HepG2 (cell line): Measurements from ENCODE around the gene ALK. TPM values are rescaled to one million over a fixed set of nuclear protein-coding genes. Genes with fewer than 3 reads are reported as not detected.

ENCODE experiments used
- ATAC-seq: fragments of 200-7000 bp; cut with Tn5 transposase; 3 replicates; pipeline ENCODE4 v1.9.1; 2020; ENCODE audit warnings: mild to moderate bottlenecking, moderate library complexity
- BruUV-seq: library from RNA; stranded (reverse); fragments of 400-500 nt; replicated peaks from 2 replicates; lab custom pipeline; 2021; lab: Mats Ljungman, UMichigan
- CTCF ChIA-PET: fragments of 300-600 bp; formaldehyde crosslinking; extraction: SDS; loops from one replicate; lab custom pipeline; 2021; ENCODE audit warnings: low total read pairs, inconsistent platforms, low intra/inter-chr PET ratio; lab: Yijun Ruan, JAX
- POLR2A ChIA-PET: fragments of 350-600 bp; sonication (Branson Sonifier 250); formaldehyde crosslinking; loops from one replicate; lab custom pipeline; 2020; ENCODE audit warnings: antibody characterized with exemption, inconsistent platforms; lab: Yijun Ruan, JAX
- DNase-seq: peaks from one replicate; pipeline ENCODE4 v3.0.0-alpha.2; 2015; ENCODE audit warnings: low spot score
- FAIRE-seq: peaks from 3 replicates; lab custom pipeline; 2011; peaks lifted over from hg19 to GRCh38; lab: Jason Lieb, UNC
- H2AFZ ChIP-seq: one replicate; pipeline ENCODE4 v1.6.1; 2011; ENCODE audit warnings: low read length, inconsistent platforms
- H3K27ac ChIP-seq: fragments of 300-600 bp; 3 replicates; pipeline ENCODE4 v1.8.0; 2011; ENCODE audit warnings: mixed run types, mild to moderate bottlenecking, mixed read lengths, low read length, inconsistent platforms; ENCODE audit not compliant: insufficient read depth; ENCODE audit errors: extremely low read length
- H3K27me3 ChIP-seq, 2 experiments: fragments of 200-600 bp in 1 of 2; 2 replicates in 1 of 2; 3 replicates in 1 of 2; pipeline versions ENCODE4 v1.6.0 to v1.8.0; 2011; ENCODE audit warnings: low read length in 2 of 2, mild to moderate bottlenecking in 2 of 2, moderate library complexity in 2 of 2, inconsistent platforms in 1 of 2; ENCODE audit not compliant: insufficient read depth in 2 of 2, control insufficient read depth in 1 of 2
- H3K36me3 ChIP-seq, 2 experiments: fragments of 200-600 bp in 1 of 2; replicated peaks in 1 of 2; 2 replicates in 1 of 2; 3 replicates in 1 of 2; pipeline versions ENCODE4 v1.5.1 to v1.8.0; 2011; ENCODE audit warnings: low read length in 2 of 2, inconsistent platforms in 1 of 2; ENCODE audit not compliant: insufficient read depth in 2 of 2, control insufficient read depth in 1 of 2
- H3K4me1 ChIP-seq: 2 replicates; pipeline ENCODE4 v1.5.1; 2012; ENCODE audit warnings: low read length, inconsistent platforms; ENCODE audit not compliant: insufficient read depth
- H3K4me2 ChIP-seq: 2 replicates; pipeline ENCODE4 v1.6.0; 2011; ENCODE audit warnings: low read depth, low read length, inconsistent platforms
- H3K4me3 ChIP-seq, 3 experiments: fragments of 200-600 bp in 1 of 3; sonication (generic), shearing (Covaris generic) in 1 of 3; replicated peaks in 1 of 3; 2 replicates each; pipeline ENCODE4 v1.5.1; 2011 to 2016; ENCODE audit warnings: low read length in 3 of 3, inconsistent platforms in 2 of 3, low read depth in 2 of 3, mild to moderate bottlenecking in 2 of 3, control low read depth in 1 of 3, mixed read lengths in 1 of 3; ENCODE audit not compliant: insufficient read depth in 1 of 3
- H3K79me2 ChIP-seq: one replicate; pipeline ENCODE4 v1.6.1; 2011; ENCODE audit warnings: low read length, inconsistent platforms; ENCODE audit not compliant: insufficient read depth
- H3K9ac ChIP-seq: 2 replicates; pipeline ENCODE4 v1.6.0; 2011; ENCODE audit warnings: mild to moderate bottlenecking, low read depth, low read length, inconsistent platforms; ENCODE audit not compliant: insufficient read depth
- H3K9me3 ChIP-seq: 2 replicates; pipeline ENCODE4 v1.5.1; 2012; ENCODE audit warnings: mild to moderate bottlenecking, low read length
- H4K20me1 ChIP-seq: 2 replicates; pipeline ENCODE4 v1.6.0; 2011; ENCODE audit warnings: inconsistent platforms, mild to moderate bottlenecking, low read length, moderate library complexity; ENCODE audit not compliant: insufficient read depth
- ATM ChIP-seq: fragments of 450-650 bp; IDR thresholded peaks from 2 replicates; pipeline ENCODE4 v1.7.1; 2017; ENCODE audit warnings: mild to moderate bottlenecking, borderline replicate concordance
- FOXK1 ChIP-seq: sonication (generic); formaldehyde crosslinking; IDR thresholded peaks from 2 replicates; pipeline ENCODE4 v1.4.0; 2020; ENCODE audit warnings: low read depth, missing genetic modification reagents, borderline replicate concordance
- NONO ChIP-seq, 2 experiments: fragments of 450-650 bp in 1 of 2; sonication (generic) in 1 of 2; formaldehyde crosslinking in 1 of 2; IDR thresholded peaks in 1 of 2; conservative IDR thresholded peaks in 1 of 2; 2 replicates each; pipeline versions ENCODE4 v1.6.1 to v1.8.0; 2017 to 2022; ENCODE audit warnings: mild to moderate bottlenecking in 1 of 2, missing genetic modification reagents in 1 of 2, moderate library complexity in 1 of 2
- ONECUT2 ChIP-seq: sonication (generic); formaldehyde crosslinking; IDR thresholded peaks from 2 replicates; pipeline ENCODE4 v1.4.0; 2020; ENCODE audit warnings: missing genetic modification reagents
- RAD51 ChIP-seq: fragments of 450-650 bp; IDR thresholded peaks from 2 replicates; pipeline ENCODE4 v1.6.1; 2016; ENCODE audit warnings: borderline replicate concordance
- RFX1 ChIP-seq: fragments of 450-650 bp; IDR thresholded peaks from 2 replicates; pipeline ENCODE4 v1.6.1; 2017
- SP1 ChIP-seq, 2 experiments: fragments of 450-650 bp in 1 of 2; sonication (generic) in 1 of 2; formaldehyde crosslinking in 1 of 2; IDR thresholded peaks; 2 replicates each; pipeline versions ENCODE4 v1.4.0 to v1.6.1; 2016 to 2020; ENCODE audit warnings: missing genetic modification reagents in 1 of 2
- YY1 ChIP-seq: IDR thresholded peaks from 2 replicates; pipeline ENCODE4 v1.6.1; 2011; ENCODE audit warnings: low read length, low read depth, moderate library complexity, mild to moderate bottlenecking; ENCODE audit not compliant: insufficient read depth, insufficient replicate concordance
- ZBTB1 ChIP-seq: sonication (generic); formaldehyde crosslinking; IDR thresholded peaks from 2 replicates; pipeline ENCODE4 v1.4.0; 2020; ENCODE audit warnings: missing genetic modification reagents, borderline replicate concordance
- ZFY ChIP-seq: sonication (generic); formaldehyde crosslinking; IDR thresholded peaks from 2 replicates; pipeline ENCODE4 v1.4.0; 2020; ENCODE audit warnings: missing genetic modification reagents
- ZNF17 ChIP-seq: sonication (generic); formaldehyde crosslinking; IDR thresholded peaks from 2 replicates; pipeline ENCODE4 v1.5.0; 2020; ENCODE audit warnings: mild to moderate bottlenecking, missing genetic modification reagents
- ZNF788 ChIP-seq: sonication (generic); formaldehyde crosslinking; IDR thresholded peaks from 2 replicates; pipeline ENCODE4 v1.5.0; 2020; ENCODE audit warnings: mild to moderate bottlenecking, missing genetic modification reagents, borderline replicate concordance
- WGBS: methylation state at CpG from one replicate; pipeline ENCODE4 v1.1.6; 2017; ENCODE audit warnings: low lambda C conversion rate; 5-methylcytosine and 5-hydroxymethylcytosine counted together
- in situ Hi-C: cut with HindIII; loops from 2 replicates; pipeline ENCODE4 v1.10.0; 2017; ENCODE audit warnings: low pct_unique_long_range_greater_than_20kb; ENCODE audit not compliant: extremely low pct_ligation_motif_present
- intact Hi-C: fragments of 100-400 bp; cut with micrococcal nuclease; formaldehyde crosslinking; loops from one replicate; pipeline ENCODE4 v1.10.0; 2022; ENCODE audit not compliant: unreplicated experiment
- polyA plus RNA-seq, 8 experiments: library from polyadenylated mRNA; depleted of rRNA in 3 of 8; stranded (reverse) in 7 of 8; unstranded in 1 of 8; fragments of >200 nt; fragmentation: Illumina TruSeq in 4 of 8; extraction: Trizol in 4 of 8; gene quantifications; 2 replicates each; pipeline versions ENCODE4 v1.2.1 to v1.2.3, GENCODE V29; 2011 to 2016; ENCODE audit warnings: low read depth in 4 of 8, missing spikeins in 1 of 8, mixed read lengths in 1 of 8; ENCODE audit not compliant: insufficient read depth in 1 of 8
- total RNA-seq, 5 experiments: library from RNA; depleted of rRNA; stranded (reverse); fragments of >200 nt; fragmentation: Illumina TruSeq; extraction: Trizol; gene quantifications; 2 replicates each; pipeline ENCODE4 v1.2.3, GENCODE V29; 2016; ENCODE audit warnings: low read depth in 1 of 5

Gene ALK
- total and polyA plus RNA-seq, 2 of the 13 experiments (the other 11 are each of a cell fraction or from before 2014, with no cell fraction given) = not detected

GRCh38 chr2:29216609-29216909 is 704.8 kb downstream of the ALK start:
- H3K9me3 ChIP-seq = no peaks in the 10 kb centered on the region
- H4K20me1 ChIP-seq = no peaks in the 10 kb centered on the region
- BruUV-seq = no TSS peak
- H3K27me3 ChIP-seq = peaks cover 0 to 22% of the 10 kb centered on the region in 2 experiments; a peak in 3 of 5 replicates
- no peak for ATAC-seq
- intact Hi-C loops = no loop called here
- no peaks in the 10 kb centered on the region; a peak in 1 of 5 replicates for H3K36me3 ChIP-seq
- H3K4me1 ChIP-seq = no peaks in the 10 kb centered on the region
- 39% methylated on average over 5 of the region's 5 CpGs for WGBS
- H3K4me3 ChIP-seq = no peak overlapping the region
- no peak overlapping the region for H3K9ac ChIP-seq
- TF ChIP-seq ZNF788 (CRISPR knock-in tag) (no peak), FOXK1 (CRISPR knock-in tag) (no peak), YY1 (no peak), RAD51 (0 out of 2 replicates have a peak, but pooled peaks have one; percentile 20), ZFY (CRISPR knock-in tag) (no peak), ONECUT2 (CRISPR knock-in tag) (no peak), RFX1 (no peak), ZNF17 (no peak), ZBTB1 (CRISPR knock-in tag) (no peak), NONO (IDR thresholded peaks at IDR 0.05) (peak; percentile 57; the same call in 1 of the 2 replicates), NONO (CRISPR knock-in tag; conservative IDR thresholded peaks at IDR 0.05) (no peak), ATM (peak; percentile 53; the same call in 1 of the 2 replicates), SP1 (IDR thresholded peaks at IDR 0.05) (peak; percentile 48; the same call in 1 of the 2 replicates), SP1 (CRISPR knock-in tag; IDR thresholded peaks at IDR 0.05) (no peak)
- in situ Hi-C loops = loop anchor here (10.0 kb wide), 2 partner anchors 628 to 858 kb away; no protein-coding TSS in a partner anchor
- FAIRE-seq = peak; percentile 54
- H3K4me2 ChIP-seq = no peak overlapping the region
- H3K27ac ChIP-seq = no peak overlapping the region
- no peak overlapping the region for H2AFZ ChIP-seq
- DNase-seq = no peak
- ChIA-PET POLR2A (no interaction called here), CTCF (no interaction called here)
- H3K79me2 ChIP-seq = no peaks in the 10 kb centered on the region
